Ramos (cell line): Measurements from ENCODE around the gene STK10.

Experiments used
- in situ Hi-C: fragments of 300-500 bp; cut with MboI; formaldehyde crosslinking; loops from one replicate; pipeline ENCODE4 v1.14.3; 2022; ENCODE audit warnings: low sequenced_read_pairs; ENCODE audit not compliant: unreplicated experiment

Gene STK10

DNA sequence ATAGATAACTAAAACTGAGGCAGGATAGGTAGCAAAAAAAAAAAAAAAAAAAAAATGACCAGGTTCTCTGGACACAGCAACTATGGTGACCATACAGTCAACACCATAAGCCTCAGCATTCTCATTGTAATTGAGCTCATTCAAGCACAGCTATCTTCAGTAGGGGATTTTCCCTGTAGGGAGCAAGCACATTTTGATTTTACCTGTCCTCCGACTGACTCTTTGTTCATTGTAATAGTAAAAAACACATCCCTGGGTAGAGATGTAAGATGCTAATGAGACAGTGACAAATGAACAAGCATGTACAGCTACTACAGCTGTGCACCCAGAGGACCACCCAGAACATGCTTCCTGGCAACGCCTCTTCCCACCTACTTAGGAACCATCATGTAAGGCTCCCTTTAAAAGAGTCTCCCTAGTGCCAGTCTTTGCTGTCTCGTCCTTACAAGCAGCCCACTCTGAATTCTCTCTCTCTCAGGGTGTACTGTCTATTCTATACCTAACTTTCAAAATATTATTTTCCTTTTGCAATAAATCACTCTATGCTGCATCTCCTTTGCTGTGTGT, 116.6 kb downstream of the STK10 start:
- in situ Hi-C loops, result no loop called here

- in situ Hi-C loops, result no loop called here
Measured at GRCh38 chr5:172065431-172066065, 122.5 kb downstream of the STK10 start.

- in situ Hi-C loops, result no loop called here
Measured at GRCh38 chr5:172064766-172065165, 123.3 kb downstream of the STK10 start.

GRCh38 chr5:172064358-172064757, 123.7 kb downstream of the STK10 start:
- in situ Hi-C loops, result no loop called here

- in situ Hi-C loops, result no loop called here
Measured at GRCh38 chr5:172063463-172064235, 124.4 kb downstream of the STK10 start.

GRCh38 chr5:172059661-172060100, 128.3 kb downstream of the STK10 start:
- in situ Hi-C loops, result no loop called here

DNA sequence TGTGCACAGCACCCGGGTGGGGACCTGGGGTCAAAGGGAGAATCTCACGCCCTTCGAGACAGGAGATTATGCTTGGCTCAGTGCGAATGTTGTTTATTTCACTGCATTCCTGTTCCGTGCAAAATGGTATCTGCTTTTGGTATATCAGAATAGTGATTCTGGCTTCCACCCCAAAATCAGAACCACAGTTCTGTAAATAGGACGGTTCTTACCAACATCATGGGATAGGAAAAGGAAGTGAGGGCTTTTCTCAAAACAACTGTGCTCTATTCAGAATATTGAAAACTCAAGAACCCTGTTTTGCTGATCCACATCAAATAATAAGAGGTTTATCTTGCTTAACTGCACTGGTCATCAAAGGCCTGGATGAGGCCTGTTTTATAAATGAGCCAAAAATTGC, 129.9 kb downstream of the STK10 start:
- in situ Hi-C loops, result no loop called here

DNA sequence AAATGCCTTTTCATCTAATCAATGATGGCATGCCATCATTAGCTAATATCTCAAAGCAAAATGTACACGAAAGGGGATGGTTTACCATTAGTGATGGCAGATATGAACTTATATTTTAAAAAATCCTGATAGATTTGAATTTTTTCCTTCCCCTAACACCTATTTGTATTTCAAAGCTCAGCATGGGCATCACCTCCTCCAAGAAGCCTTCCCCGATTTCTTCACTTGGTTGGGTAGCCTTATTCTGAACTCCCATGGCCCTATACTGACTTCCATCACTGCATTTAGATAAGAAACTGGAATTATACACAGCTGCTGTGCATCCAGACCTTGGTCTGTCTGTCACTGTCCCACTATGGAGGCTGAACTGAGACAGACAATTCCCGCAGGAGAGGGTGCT, 132.0 kb downstream of the STK10 start:
- in situ Hi-C loops, result no loop called here

DNA sequence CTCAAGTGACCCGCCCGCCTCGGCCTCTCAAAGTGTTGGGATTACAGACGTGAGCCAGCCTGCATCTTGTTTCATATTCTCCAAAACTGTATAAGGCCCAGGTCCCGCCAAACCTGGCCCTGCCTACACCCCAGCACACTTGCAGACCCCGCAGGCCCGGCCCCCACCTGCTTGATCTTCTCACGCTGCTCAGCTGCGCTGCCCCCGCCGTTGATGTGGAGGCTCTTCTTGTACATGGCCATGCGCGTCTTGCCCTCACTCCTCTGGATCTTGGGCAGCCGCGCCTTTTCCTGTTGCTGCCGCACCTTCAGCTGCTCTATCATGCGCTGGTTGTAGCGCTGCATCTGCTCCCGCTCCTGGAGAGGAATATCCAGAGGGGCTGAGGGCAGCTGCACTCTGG, 132.6 kb downstream of the STK10 start:
- in situ Hi-C loops, result no loop called here

DNA sequence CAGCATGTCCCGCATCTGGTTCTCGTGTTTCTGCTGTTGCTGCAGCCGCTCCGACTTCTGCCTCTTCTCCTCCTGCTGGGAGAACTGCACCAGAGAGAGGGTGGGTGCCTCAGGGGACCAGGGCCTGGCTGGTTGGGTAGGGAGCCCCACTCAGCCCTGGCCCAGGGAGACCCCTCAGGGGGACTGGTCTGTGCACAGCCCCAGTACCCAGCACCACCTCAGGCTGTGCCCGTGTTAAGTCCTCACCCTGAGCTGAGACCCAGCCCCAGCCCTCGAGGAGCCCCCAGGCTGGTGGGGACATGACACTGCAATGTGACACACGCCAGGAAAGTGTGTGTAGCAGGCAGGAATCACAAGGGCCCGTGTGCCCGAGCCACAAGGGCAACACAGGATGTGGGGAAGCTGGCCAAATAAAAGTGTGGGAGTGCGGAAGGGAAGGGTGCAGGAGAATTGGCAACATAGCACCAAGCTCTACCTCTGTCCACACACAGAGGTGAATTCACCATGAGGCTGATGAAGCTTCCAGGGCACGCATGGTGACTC, 133.3 kb downstream of the STK10 start:
- in situ Hi-C loops, result no loop called here

DNA sequence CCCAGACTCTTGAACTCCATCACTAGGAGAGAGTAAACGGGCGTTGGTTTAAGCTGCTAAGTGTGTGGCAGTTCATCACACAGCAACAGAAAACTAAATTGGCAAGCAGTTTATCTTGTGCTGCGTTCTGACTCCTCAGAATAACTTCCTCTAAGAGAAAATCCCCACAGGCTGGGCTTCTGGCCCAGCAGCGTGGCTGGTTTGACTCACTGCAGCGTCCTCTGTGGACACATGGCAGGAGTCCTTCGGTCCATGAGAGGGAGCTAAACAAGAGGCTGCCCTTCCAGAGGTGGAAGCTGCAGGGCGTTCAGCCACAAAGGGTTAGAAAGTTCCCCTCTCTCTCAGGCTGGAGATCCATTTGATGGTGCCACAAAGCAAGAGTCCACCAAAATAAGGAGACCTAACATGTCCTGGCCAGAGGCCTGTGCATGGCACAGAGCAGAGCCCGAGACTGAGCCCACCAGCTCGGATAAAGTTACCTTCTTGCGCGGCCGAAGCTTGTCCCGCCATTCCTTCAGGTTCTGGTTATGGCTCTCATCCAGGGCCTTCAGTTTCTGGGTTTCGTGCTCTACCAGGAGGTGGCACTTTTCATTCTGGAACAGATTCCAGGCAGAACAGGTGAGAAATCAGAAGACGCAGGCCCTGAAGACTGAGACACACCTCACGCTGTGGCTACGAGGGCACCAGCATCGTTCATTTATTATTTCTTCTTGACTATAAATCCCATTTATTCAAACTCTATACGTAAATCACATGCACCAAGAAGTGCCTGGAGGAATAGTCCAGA, 135.4 kb downstream of the STK10 start:
- in situ Hi-C loops, result no loop called here

DNA sequence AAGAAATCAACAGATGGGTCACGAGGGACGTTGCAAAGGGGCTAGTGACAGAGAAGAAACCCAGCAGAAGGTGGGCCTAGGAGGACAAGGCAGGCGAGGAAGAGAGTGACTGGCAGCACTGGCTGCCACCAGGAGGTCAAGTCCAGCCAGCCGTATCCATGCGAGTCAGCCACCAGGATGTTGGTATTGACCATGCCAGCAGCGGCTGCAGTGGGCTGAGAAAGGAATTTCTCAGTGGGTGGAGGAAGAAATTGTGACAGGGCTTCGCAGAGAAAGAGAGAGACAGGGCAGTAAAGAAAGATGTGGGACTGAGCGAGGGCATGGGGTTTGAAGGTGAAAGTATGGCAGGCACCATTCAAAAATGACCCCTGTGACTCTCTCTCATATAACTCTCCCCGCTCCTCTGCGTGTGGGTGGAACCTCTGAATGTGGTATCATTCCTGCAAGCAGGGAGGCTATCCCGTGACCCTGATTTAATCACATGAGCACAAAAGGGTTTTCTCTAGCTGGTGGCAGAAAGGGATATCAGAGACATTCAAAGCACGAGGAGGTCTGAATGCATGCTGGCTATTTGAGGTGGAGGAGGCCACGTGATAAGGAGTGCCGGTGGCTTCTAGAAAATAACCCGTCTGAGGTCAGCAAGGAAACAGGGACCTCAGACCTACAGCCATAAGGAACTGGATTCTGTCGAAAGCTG, 136.2 kb downstream of the STK10 start:
- in situ Hi-C loops, result no loop called here

DNA sequence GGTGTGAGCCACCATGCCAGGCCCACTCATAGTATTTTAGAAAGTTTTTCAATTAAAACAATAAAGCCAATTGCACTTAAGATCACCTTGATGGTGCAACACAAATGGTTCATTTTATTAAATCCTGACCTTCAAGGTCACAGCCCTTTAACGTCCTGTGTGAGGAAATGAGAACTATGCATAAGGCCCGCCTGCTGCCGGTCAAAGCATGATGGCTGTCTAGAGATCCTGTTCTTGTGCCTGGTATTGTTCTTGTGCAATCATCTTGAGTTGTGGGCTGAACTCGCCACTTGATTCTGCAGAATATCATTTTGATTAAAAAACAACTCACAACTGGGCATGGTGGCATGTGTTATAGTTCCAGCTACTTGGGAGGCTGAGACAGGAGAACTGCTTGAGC, 137.9 kb downstream of the STK10 start:
- in situ Hi-C loops, result no loop called here

DNA sequence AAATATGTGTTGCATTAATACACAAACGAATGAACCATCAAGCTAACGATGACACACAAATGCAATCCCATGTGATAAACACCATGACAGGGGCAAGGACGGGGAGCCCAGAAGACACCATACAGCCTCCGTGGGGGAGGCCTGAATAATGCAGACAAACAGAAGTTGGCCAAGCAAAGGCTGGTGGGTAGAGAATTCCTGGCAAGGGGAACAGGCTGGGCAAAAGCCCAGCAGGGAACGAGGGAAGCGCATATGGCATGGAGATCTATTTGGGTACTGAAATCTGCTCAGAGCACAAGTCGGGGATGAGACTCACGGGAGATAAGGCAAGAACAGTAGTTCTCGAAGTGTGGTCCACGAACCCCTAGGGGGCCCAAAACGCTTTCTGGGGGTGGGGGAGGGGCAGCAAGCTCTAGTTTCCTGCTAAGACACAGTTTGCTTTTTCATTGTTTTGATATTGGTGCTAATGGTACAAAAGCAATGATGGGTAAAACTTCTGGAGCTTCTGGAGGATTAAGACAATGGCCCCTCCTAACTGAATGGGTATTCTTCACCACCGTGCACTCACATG, 138.7 kb downstream of the STK10 start:
- in situ Hi-C loops, result loop anchor here (25.0 kb wide), 1 partner anchor 637 kb away; the partner anchor contains the start of gene FGF18

GRCh38 chr5:172048539-172049101, 139.4 kb downstream of the STK10 start:
- in situ Hi-C loops, result loop anchor here (25.0 kb wide), 1 partner anchor 636 kb away; the partner anchor contains the start of gene FGF18

DNA sequence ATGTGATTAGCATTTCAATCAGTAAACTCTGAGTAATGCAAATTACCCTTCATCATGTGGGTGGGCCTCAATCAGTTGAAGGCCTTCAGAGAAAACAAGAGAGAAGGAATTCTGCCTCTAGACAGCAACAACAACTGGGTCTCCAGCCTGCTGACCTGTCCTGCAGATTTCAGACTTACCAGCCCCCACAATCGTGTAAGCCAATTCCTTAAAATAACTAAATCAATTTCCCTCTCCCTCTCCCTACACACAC, 139.9 kb downstream of the STK10 start:
- in situ Hi-C loops, result loop anchor here (25.0 kb wide), 1 partner anchor 636 kb away; the partner anchor contains the start of gene FGF18

- in situ Hi-C loops, result loop anchor here (25.0 kb wide), 1 partner anchor 634 kb away; the partner anchor contains the start of gene FGF18
Measured at GRCh38 chr5:172046593-172046992, 141.4 kb downstream of the STK10 start.

- in situ Hi-C loops, result loop anchor here (25.0 kb wide), 1 partner anchor 633 kb away; the partner anchor contains the start of gene FGF18
Measured at GRCh38 chr5:172045315-172045632, 142.8 kb downstream of the STK10 start.

DNA sequence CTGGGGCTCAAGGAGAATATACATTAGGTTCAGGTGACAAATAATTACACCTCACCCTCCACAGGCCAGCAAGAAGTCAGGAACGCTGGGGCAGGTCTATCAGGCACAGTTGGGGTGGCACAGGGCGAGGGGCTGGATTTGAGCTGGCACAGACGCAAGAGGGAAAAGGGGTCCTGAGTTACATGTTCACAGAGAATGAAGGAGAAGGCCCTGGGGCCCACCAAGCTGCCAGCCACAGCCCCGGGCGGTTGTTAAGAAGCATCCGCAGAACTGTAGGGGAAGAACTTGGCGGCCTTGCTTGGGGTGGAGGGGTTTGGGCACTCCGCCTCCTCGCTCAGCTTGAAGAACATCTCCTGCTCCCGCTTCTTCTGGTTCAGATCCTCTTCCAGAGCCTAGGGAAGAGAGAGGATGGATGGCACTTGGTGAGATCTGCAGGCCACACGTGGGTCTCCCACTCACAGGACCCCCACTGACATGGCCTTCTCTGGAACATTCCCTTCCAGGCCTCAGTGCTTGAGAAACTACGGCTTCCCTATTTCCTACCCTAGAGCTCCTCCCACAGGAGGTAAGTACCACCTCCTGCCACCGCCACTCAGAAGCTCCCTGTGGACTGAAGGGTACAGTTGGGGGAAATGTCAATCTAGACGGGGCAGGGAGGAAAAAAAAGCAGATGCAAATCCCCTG, 143.3 kb downstream of the STK10 start:
- in situ Hi-C loops, result loop anchor here (25.0 kb wide), 1 partner anchor 632 kb away; the partner anchor contains the start of gene FGF18
